ENCODE measurements around the gene ACIN1. TPM values are rescaled to one million over a fixed set of nuclear protein-coding genes. Genes with fewer than 3 reads are reported as not detected.

The ACIN1 gene
- total and polyA plus RNA-seq, 9 of the 15 experiments (the other 6 are each of a cell fraction or from before 2014, with no cell fraction given), result 5.0 to 196 (median 129) TPM

DNA sequence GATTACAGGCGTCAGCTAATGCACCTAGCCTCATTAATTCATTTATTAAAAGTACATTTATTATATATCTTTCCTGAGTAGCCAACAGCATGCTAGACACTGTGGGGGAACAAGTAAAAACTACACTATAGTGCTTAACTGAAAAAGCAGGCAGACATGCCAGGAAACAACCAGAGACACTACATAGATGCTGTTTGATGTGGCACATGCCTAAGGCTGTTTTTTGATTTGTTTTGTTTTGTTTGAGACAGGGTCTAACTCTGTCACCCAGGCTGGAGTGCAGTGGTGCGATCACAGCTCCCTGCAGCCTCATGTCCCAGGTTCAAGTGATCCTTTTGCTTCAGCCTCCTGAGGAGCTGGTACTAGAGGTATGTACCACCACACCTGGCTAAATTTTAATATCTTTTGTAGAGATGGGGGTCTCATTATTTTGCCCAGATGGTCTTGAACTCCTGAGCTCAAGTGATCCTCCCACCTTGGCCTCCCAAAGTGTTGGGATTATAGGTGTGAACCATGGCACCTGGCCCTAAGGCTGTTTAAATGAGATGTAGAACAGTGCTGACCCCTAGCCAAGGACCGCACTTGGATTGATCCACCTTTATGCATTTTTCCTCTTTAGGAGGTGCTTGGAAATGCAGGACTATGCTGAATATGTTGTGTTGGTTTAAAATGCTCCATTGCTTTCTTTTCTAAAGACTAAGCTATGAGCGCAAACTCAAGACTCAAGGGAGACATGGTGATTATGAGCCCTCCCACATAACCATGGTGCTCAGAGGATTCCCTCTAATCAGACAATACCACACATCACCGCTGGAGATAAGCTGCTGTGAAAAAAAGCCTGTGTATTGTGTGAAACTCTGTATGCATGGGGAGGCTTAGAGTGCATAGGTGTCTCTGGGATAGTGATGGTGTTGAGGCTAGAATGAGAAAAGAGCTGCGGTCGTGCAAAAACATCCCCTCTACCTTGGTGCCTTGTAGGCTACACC is 74.5 kb downstream of the ACIN1 start:
- peaks cover 23 to 38% of the 10 kb centered on the region in 2 experiments; a peak in 4 of 5 replicates for H3K4me1 ChIP-seq (replicated peaks in 1 of 2; ENCODE audit: control insufficient read depth in 2 of 2, insufficient read depth in 2 of 2, low read length in 2 of 2)
- no TSS peak for BruUV-seq (replicated peaks)
- no peaks in the 10 kb centered on the region for H3K9me3 ChIP-seq (replicated peaks; ENCODE audit: control insufficient read depth, insufficient read depth, low read depth, low read length)
- POLR2A ChIA-PET, result interaction anchor here (0.6 to 6.6 kb wide), 10 partner anchors 8 to 93 kb away, joined by 3 to 65 read pairs (median 4); partner anchors contain the start of genes PRMT5 and PSMB5
- CTCF ChIA-PET (ENCODE audit: low intra/inter-chr PET ratio), result no interaction called here
- H3K4me3 ChIP-seq, result no peak overlapping the region
- no peaks in the 10 kb centered on the region; the same call in 2 of the 3 replicates for H3K79me2 ChIP-seq (ENCODE audit: control insufficient read depth, insufficient read depth, low read length)
- peak overlapping the region; percentile 65 for H3K4me2 ChIP-seq (ENCODE audit: insufficient read depth, low read length)
- FAIRE-seq (peak; percentile 93), DNase-seq (ENCODE audit: extremely low read depth in 1 of 4, low spot score in 3 of 4) (peak; percentile 54 to 88 (median 72)), ATAC-seq (peak; percentile 94)
- H4K20me1 ChIP-seq (replicated peaks; ENCODE audit: control insufficient read depth, insufficient read depth, low read length), result peaks cover 7% of the 10 kb centered on the region; the same call in 1 of the 2 replicates
- H3K9me1 ChIP-seq (ENCODE audit: control insufficient read depth, insufficient read depth, low read length), result no peaks in the 10 kb centered on the region
- H3K27ac ChIP-seq (ENCODE audit: extremely low read depth, low read depth, low read length), result peak overlapping the region; percentile 37
- H3K9ac ChIP-seq (ENCODE audit: insufficient read depth in 1 of 2, low read depth in 2 of 2, low read length in 2 of 2), result peak overlapping the region in 1 of 2 experiments; percentile 6; a peak in 1 of 4 replicates
- intact Hi-C loops (cut with micrococcal nuclease) (no loop called here), in situ Hi-C loops (cut with MboI) (no loop called here)
- H2AFZ ChIP-seq (ENCODE audit: low read depth, low read length), result peak overlapping the region; percentile 50
- WGBS (ENCODE audit: insufficient coverage, low coverage, missing lambda C conversion rate), result 21% methylated on average over 7 of the region's 7 CpGs
- peaks cover 10% of the 10 kb centered on the region; the same call in 2 of the 3 replicates for H3K36me3 ChIP-seq (ENCODE audit: control insufficient read depth, insufficient read depth, low read length)
- H3K27me3 ChIP-seq (ENCODE audit: control insufficient read depth in 2 of 2, insufficient read depth in 2 of 2, low read length in 2 of 2), result no peaks in the 10 kb centered on the region
- TF ChIP-seq NCOR1 (IDR thresholded peaks at IDR 0.05) (peak; percentile 79), TRIM24 (IDR thresholded peaks at IDR 0.05) (peak in 1 of 2 experiments; percentile 45; a peak in 1 of 4 replicates), KDM1A (IDR thresholded peaks at IDR 0.05) (peak; percentile 69 to 75), SMARCC2 (IDR thresholded peaks at IDR 0.05; ENCODE audit: low read depth) (peak; percentile 71; the same call in 1 of the 2 replicates), ERF (CRISPR knock-in tag; IDR thresholded peaks at IDR 0.05) (0 out of 2 replicates have a peak, but pooled peaks have one; percentile 53), PML (IDR thresholded peaks at IDR 0.05; ENCODE audit: low read length) (0 out of 2 replicates have a peak, but pooled peaks have one; percentile 26), SOX6 (IDR thresholded peaks at IDR 0.05) (peak; percentile 95), KLF16 (IDR thresholded peaks at IDR 0.05) (peak; percentile 38; the same call in 1 of the 2 replicates), PRDM10 (IDR thresholded peaks at IDR 0.05; ENCODE audit: partially characterized antibody) (peak; percentile 94), ZBTB2 (IDR thresholded peaks at IDR 0.05) (peak; percentile 74; the same call in 1 of the 2 replicates), TBP (optimal IDR thresholded peaks at IDR 0.05; ENCODE audit: low read depth, low read length) (peak; percentile 42), SLC30A9 (CRISPR knock-in tag; IDR thresholded peaks at IDR 0.05) (no peak), GATA2 (CRISPR knock-in tag; IDR thresholded peaks at IDR 0.05) (peak; percentile 63; the same call in 1 of the 2 replicates), MAFK (IDR thresholded peaks at IDR 0.05; ENCODE audit: low read length) (peak; percentile 9; the same call in 1 of the 2 replicates), TEAD4 (IDR thresholded peaks at IDR 0.05; ENCODE audit: low read length) (peak; percentile 88), TEAD4 (CRISPR knock-in tag; IDR thresholded peaks at IDR 0.05; ENCODE audit: borderline replicate concordance) (no peak)

All from K562 (cell line).